GM23248 (cell line): ENCODE measurements around the gene ROM1.

ENCODE experiments used
- EZH2 ChIP-seq: fragments of 200-600 bp; sonication (generic); IDR thresholded peaks from 2 replicates; pipeline ENCODE4 v1.6.1; 2018; ENCODE audit warnings: antibody characterized with exemption, mild to moderate bottlenecking; ENCODE audit not compliant: insufficient read depth, poor library complexity, severe bottlenecking
- EZH2phosphoT487 ChIP-seq: fragments of 200-600 bp; sonication (generic); IDR thresholded peaks from 2 replicates; pipeline ENCODE4 v1.6.1; 2018; ENCODE audit warnings: antibody characterized with exemption, moderate library complexity, mild to moderate bottlenecking, low read depth; ENCODE audit not compliant: insufficient read depth

DNA sequence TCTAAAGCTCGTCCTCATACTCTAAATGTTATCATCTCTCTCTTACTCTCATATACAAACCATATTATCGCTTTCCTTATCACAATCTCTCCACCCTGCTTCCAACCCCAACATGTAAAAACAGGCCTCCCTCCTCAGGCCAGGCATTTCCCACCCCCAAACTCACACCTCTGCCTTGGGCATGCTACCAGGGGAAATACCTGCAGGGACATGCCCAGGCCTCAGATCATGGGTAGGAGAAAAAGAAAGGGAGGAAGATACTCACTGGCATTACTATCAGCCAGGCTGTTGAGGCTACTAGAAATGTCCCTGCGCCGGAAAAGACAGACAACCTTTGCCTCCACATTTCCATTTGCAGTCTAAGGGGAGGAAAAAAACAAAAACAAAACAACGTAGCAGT is 13.2 kb upstream of the ROM1 start:
- TF ChIP-seq EZH2 (no peak), EZH2phosphoT487 (no peak)
